Brain pericyte (primary cell): Measurements from ENCODE around the gene KRT34.

Experiments
- DNase-seq: peaks from one replicate; pipeline ENCODE4 v3.0.0-alpha.2; 2012; ENCODE audit warnings: low read depth, low spot score

The KRT34 gene

DNA sequence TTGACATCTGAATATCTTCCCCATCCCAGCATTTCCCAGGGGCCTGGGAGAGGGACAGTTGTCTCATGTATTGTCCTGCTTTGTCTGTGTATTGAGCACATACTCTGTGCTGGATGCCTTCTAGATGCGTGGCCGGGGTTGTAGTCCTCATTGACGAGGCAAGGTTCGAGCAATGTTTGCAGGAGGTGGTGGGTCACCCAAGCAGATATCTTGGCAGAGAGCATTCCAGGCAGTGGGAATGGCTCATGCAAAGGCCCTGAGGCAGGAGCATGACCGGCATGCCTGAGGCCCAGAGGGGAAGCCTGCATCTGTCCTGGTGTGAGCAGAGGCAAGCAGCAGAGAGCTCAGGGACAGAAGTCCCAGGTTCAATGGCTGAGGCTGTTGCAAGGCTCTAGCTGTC is 49.0 kb downstream of the KRT34 start:
- no peak for DNase-seq

DNA sequence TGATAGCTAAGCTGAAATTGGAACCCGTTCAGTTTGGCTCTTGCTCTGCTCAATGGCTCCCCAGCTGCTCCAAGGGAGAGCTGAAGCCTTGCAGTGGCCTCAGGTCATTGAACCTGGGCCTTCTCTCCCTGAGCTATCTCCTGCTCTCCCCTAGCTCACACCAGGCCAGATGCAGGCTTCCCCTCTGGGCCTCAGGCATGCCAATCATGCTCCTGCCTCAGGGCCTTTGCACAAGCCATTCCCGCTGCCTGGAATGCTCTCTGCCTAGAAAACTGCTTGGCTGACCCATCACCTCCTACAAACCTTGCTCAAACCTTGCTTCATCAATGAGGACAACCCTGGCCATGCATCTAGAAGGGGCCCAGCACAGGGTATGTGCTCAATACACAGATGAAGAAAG is 49.9 kb downstream of the KRT34 start:
- DNase-seq, result no peak

DNA sequence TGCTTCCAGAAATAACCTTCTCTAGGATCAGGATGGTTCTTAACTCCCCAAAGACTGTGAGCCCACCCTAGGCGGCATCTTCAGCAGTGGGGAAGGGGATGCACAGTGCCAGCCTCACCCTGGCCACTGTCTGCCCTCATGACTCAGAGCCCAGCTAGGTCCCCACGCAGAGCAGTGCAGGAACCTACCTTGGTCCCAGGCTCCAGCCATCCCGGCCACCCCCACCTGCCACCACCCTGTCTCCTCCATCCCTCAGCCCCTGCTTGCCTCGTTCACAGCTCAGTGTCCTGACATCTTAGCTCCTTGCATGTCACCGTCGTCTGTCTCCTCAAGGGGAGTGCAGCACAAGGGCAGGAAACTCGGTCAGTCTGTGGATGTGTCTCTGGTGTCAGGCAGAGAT is 50.5 kb downstream of the KRT34 start:
- no peak for DNase-seq

DNA sequence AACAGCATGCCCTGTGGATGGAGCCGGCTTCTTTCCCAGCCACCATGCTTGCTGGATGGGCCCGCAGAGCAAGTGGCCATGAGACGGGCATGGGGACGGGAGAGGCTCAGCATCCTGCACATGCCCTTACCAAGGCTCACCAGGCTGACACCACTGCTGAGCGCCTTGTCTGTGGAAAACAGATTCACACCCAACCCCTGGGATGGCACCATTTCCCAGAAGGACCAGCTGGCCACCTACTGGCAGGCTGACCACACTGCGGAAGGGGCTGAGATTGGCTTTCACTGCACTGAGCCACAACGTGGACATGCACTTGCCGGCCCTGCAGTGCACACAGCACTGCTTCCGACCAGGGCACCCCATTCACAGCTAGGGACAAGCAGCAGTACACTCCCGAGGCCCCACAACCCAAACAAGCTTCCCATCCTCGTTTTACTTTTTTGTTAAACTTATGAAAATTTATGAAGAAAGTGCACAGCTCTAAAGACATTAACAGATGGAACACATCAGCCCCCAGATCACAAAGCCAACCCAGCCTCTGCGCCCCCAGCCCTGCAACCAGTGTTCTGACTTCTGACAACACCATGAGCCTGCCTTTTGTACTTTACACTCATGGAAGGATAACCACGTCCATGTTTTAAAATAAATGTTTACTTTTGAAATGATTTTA is 52.7 kb downstream of the KRT34 start:
- DNase-seq, result no peak

DNA sequence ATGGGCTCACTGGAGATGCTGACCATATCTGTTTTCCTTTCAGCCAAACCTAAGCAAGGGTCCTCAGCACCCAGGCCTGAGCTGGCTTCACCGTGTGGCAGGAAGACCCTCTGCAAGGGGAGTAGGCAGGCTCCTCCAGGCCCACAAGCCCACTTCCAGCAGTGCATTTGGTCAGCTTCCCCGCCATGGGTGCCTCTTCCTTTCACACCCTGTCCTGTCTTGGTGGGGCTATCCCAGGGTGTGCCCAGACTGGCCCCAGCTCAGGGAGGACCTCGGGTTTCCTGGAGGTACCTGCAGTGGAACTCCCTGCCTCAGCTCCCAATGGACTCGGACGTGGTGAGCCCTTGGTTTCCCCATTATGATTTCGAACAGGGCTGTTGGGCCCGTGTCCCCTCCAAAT is 53.9 kb downstream of the KRT34 start:
- DNase-seq, result no peak
